Psoas muscle (tissue), 8 donors: ENCODE results near the gene UAP1. TPM values are rescaled to one million over a fixed set of nuclear protein-coding genes. Genes with fewer than 3 reads are reported as not detected.

Experiments
- ATAC-seq, 4 donors: fragments of 200-7000 bp; cut with Tn5 transposase; one replicate each; pipeline ENCODE4 v1.9.1; 2020; ENCODE audit warnings: moderate library complexity in 3 of 4, mild to moderate bottlenecking in 2 of 4
- DNase-seq, 2 donors: peaks; one replicate each; pipeline ENCODE4 v3.0.0-alpha.2; 2020
- H3K27ac ChIP-seq: fragments of 200-600 bp; one replicate; pipeline ENCODE4 v1.8.0; 2022
- H3K27me3 ChIP-seq, 3 donors: fragments of 200-600 bp in 1 of 3; one replicate each; pipeline versions ENCODE4 v1.6.1 to v1.8.0; 2013 to 2022; ENCODE audit warnings: low read length in 2 of 3, mild to moderate bottlenecking in 2 of 3, moderate library complexity in 1 of 3; ENCODE audit not compliant: insufficient read depth in 3 of 3
- H3K36me3 ChIP-seq, 2 donors: fragments of 200-600 bp in 1 of 2; one replicate each; pipeline versions ENCODE4 v1.6.1 to v1.8.0; 2013 to 2022; ENCODE audit warnings: low read depth in 1 of 2, mild to moderate bottlenecking in 1 of 2, moderate library complexity in 1 of 2; ENCODE audit not compliant: insufficient read depth in 1 of 2
- H3K4me1 ChIP-seq: fragments of 200-600 bp; one replicate; pipeline ENCODE4 v1.8.0; 2022
- H3K4me3 ChIP-seq: fragments of 200-600 bp; one replicate; pipeline ENCODE4 v1.8.0; 2022; ENCODE audit warnings: mild to moderate bottlenecking
- H3K9me3 ChIP-seq: fragments of 200-600 bp; one replicate; pipeline ENCODE4 v1.8.0; 2022
- WGBS, 3 donors: extraction: QIAGEN DNeasy Blood & Tissue Kit; methylation state at CpG; one replicate each; pipeline versions ENCODE4 v1.1.6 to v1.1.7; 2013; 5-methylcytosine and 5-hydroxymethylcytosine counted together
- intact Hi-C, 2 donors: fragments of 100-400 bp; cut with DNase I; formaldehyde crosslinking; loops; one replicate each; pipeline versions ENCODE4 v1.11.0 to v1.14.2; 2022
- polyA plus RNA-seq, 3 donors: library from polyadenylated mRNA; stranded (reverse); fragments of 200-250 nt; gene quantifications; one replicate each; pipeline ENCODE4 v1.2.3, GENCODE V29; 2013
- total RNA-seq, 4 donors: library from RNA; stranded (reverse); fragmentation: NEBNext Ultra II Directional in 2 of 4; extraction: Animal tissue kit (Norgen Biotek cat#: 25700) in 2 of 4; gene quantifications; one replicate each; pipeline versions ENCODE4 v1.2.1 to v1.2.4, GENCODE V29; 2021 to 2023
- TF ChIP-seq, protein P1 (sequence below): fragments of 200-600 bp; IDR thresholded peaks from one replicate; pipeline ENCODE4 v1.8.0; 2022; ENCODE audit warnings: antibody characterized with exemption
- donor health status: healthy with polysubstance abuse.
- donor health status: DM: no; HTN: no; CAD: no; lungs with moderate emphysema.
- donor health status: Bipolar disorder and iron deficiency.
- donor health status: healthy.
- donor health status: DM: yes; HTN: yes; CAD: no.
- donor health status: DM: no; HTN: no; CAD: no.
- donor health status: DM: no; HTN: no; CAD: no.
- donor health status: DM: yes; HTN: yes; CAD: no.

The UAP1 gene
- total and polyA plus RNA-seq, 7 donors: 24.1 to 147 (median 40.1) TPM

- ATAC-seq: no peak
Observed at GRCh38 chr1:162587347-162587746, 25.8 kb downstream of the UAP1 start.

DNA sequence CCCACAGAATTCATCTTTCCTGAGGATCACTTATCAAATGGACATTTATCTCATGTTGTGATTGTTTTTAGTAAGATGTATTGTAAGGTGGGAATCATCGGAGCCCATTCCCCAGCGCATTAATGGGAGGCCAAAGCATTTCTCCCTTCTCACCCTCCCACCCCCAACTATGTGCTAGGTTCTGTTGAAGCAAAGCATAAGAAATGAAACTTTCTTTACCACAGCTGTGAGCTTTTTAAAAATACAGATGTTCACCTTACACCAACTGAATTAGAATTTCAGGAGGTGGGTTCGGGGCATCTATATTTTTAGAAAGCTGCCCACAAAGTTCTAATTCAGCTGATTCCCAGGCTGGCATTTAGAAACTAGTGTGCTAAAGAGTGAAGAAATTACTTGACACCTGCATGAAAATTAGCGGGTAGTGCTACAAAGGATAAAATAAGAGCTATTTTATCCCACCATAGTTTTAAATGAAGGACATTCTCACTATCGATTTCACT is 26.3 kb downstream of the UAP1 start:
- H3K36me3 ChIP-seq: peaks cover 23 to 85% of the 10 kb centered on the region in 2 donors
- 91 to 97% (median 95%) methylated on average over 5 of the region's 5 CpGs for WGBS, 3 donors
- intact Hi-C loops: no loop called here

More at GRCh38 chr1:162587347-162587746, 25.8 kb downstream of the UAP1 start:
- Histone ChIP-seq H3K4me1 (no peaks in the 10 kb centered on the region), H3K36me3 (peaks cover 20 to 84% of the 10 kb centered on the region in 2 donors), H3K27me3 (no peaks in the 10 kb centered on the region), H3K27ac (no peak overlapping the region), H3K9me3 (no peaks in the 10 kb centered on the region), H3K4me3 (no peak overlapping the region)
- no peak for DNase-seq
- TF ChIP-seq, protein P1, sequence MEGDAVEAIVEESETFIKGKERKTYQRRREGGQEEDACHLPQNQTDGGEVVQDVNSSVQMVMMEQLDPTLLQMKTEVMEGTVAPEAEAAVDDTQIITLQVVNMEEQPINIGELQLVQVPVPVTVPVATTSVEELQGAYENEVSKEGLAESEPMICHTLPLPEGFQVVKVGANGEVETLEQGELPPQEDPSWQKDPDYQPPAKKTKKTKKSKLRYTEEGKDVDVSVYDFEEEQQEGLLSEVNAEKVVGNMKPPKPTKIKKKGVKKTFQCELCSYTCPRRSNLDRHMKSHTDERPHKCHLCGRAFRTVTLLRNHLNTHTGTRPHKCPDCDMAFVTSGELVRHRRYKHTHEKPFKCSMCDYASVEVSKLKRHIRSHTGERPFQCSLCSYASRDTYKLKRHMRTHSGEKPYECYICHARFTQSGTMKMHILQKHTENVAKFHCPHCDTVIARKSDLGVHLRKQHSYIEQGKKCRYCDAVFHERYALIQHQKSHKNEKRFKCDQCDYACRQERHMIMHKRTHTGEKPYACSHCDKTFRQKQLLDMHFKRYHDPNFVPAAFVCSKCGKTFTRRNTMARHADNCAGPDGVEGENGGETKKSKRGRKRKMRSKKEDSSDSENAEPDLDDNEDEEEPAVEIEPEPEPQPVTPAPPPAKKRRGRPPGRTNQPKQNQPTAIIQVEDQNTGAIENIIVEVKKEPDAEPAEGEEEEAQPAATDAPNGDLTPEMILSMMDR: no peak
- 39 to 58% (median 41%) methylated on average over 6 of the region's 6 CpGs for WGBS, 3 donors
- intact Hi-C loops: no loop called here

DNA sequence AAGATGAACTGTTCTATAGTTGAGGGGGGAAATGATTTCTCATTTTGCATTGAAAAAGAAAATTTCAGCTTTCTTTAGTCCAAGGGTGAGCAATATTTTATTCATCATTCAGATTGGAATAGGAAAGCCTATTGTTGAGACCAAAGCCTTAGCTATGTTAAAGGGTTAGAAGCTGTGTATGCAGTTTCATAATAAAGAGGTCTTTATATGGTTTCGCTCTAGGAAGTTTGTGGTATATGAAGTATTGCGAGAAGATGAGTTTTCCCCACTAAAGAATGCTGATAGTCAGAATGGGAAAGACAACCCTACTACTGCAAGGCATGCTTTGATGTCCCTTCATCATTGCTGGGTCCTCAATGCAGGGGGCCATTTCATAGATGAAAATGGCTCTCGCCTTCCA is 28.6 kb downstream of the UAP1 start:
- Histone ChIP-seq H3K4me3 (no peak overlapping the region), H3K36me3 (peaks cover 20 to 87% of the 10 kb centered on the region in 2 donors), H3K4me1 (no peaks in the 10 kb centered on the region), H3K9me3 (no peaks in the 10 kb centered on the region), H3K27ac (no peak overlapping the region), H3K27me3 (no peaks in the 10 kb centered on the region)
- TF ChIP-seq, protein P1: no peak
- ATAC-seq (no peak), DNase-seq (no peak)
- 95 to 97% (median 96%) methylated on average over 3 of the region's 3 CpGs for WGBS, 3 donors
- intact Hi-C loops: no loop called here

More for the DNA sequence above, 26.3 kb downstream of the UAP1 start:
- no peaks in the 10 kb centered on the region for H3K4me1 ChIP-seq
- H3K4me3 ChIP-seq: no peak overlapping the region
- TF ChIP-seq, protein P1: no peak
- H3K27me3 ChIP-seq: no peaks in the 10 kb centered on the region
- ATAC-seq (no peak), DNase-seq (no peak)
- H3K9me3 ChIP-seq: no peaks in the 10 kb centered on the region
- H3K27ac ChIP-seq: no peak overlapping the region

- H3K9me3 ChIP-seq: no peaks in the 10 kb centered on the region
- H3K27me3 ChIP-seq: no peaks in the 10 kb centered on the region
- ATAC-seq: no peak
- no peak overlapping the region for H3K4me3 ChIP-seq
- 95 to 98% (median 98%) methylated on average over 2 of the region's 2 CpGs for WGBS, 3 donors
- no peak for DNase-seq
- no peaks in the 10 kb centered on the region for H3K4me1 ChIP-seq
- intact Hi-C loops: no loop called here
- peaks cover 18 to 87% of the 10 kb centered on the region in 2 donors for H3K36me3 ChIP-seq
- TF ChIP-seq, protein P1: no peak
- no peak overlapping the region for H3K27ac ChIP-seq
Observed at GRCh38 chr1:162590686-162591085, 29.2 kb downstream of the UAP1 start.
